Smooth muscle cell (in vitro differentiated cells): ENCODE data around the gene KCNJ1. TPM values are rescaled to one million over a fixed set of nuclear protein-coding genes. Genes with fewer than 3 reads are reported as not detected.

Experiments
- DNase-seq: peaks from one replicate; lab custom pipeline; 2025; ENCODE audit not compliant: unreplicated experiment; lab: John Stamatoyannopoulos, UW
- H2AFZ ChIP-seq: fragments of 200-600 bp; sonication (generic); 2 replicates; pipeline ENCODE4 v1.6.0; 2016; ENCODE audit warnings: antibody characterized with exemption, low read depth, mild to moderate bottlenecking
- H3F3A ChIP-seq: fragments of 200-600 bp; sonication (generic); 2 replicates; pipeline ENCODE4 v1.6.0; 2017; ENCODE audit warnings: antibody characterized with exemption, low read depth
- H3K27ac ChIP-seq: fragments of 200-600 bp; sonication (generic); 2 replicates; pipeline ENCODE4 v1.5.1; 2016; ENCODE audit warnings: low read depth, mild to moderate bottlenecking
- H3K27me3 ChIP-seq: fragments of 200-600 bp; sonication (generic); 2 replicates; pipeline ENCODE4 v1.6.1; 2016; ENCODE audit warnings: low read depth, mild to moderate bottlenecking
- H3K36me3 ChIP-seq: fragments of 200-600 bp; sonication (generic); 2 replicates; pipeline ENCODE4 v1.5.1; 2016; ENCODE audit warnings: low read depth
- H3K4me1 ChIP-seq: fragments of 200-600 bp; sonication (generic); 2 replicates; pipeline ENCODE4 v1.5.1; 2016; ENCODE audit warnings: low read depth
- H3K4me2 ChIP-seq: fragments of 200-600 bp; sonication (generic); 2 replicates; pipeline ENCODE4 v1.6.0; 2016; ENCODE audit warnings: mild to moderate bottlenecking
- H3K4me3 ChIP-seq: fragments of 200-600 bp; sonication (generic); 2 replicates; pipeline ENCODE4 v1.5.1; 2016; ENCODE audit warnings: mild to moderate bottlenecking
- H3K79me2 ChIP-seq: fragments of 200-600 bp; sonication (generic); 2 replicates; pipeline ENCODE4 v1.6.0; 2016; ENCODE audit warnings: low read depth, mild to moderate bottlenecking
- H3K9ac ChIP-seq: fragments of 200-600 bp; sonication (generic); 2 replicates; pipeline ENCODE4 v1.6.0; 2016; ENCODE audit warnings: low read depth
- H3K9me3 ChIP-seq: fragments of 200-600 bp; sonication (generic); replicated peaks from 2 replicates; pipeline ENCODE4 v1.5.1; 2016; ENCODE audit warnings: low read depth
- H4K20me1 ChIP-seq: fragments of 200-600 bp; sonication (generic); 2 replicates; pipeline ENCODE4 v1.6.0; 2016; ENCODE audit warnings: low read depth
- WGBS: methylation state at CpG from one replicate; pipeline ENCODE4 v1.1.7; 2016; ENCODE audit warnings: low lambda C conversion rate; 5-methylcytosine and 5-hydroxymethylcytosine counted together
- polyA plus RNA-seq: library from polyadenylated mRNA; unstranded; fragments of >200 nt; fragmentation: Nextera tagmentation; extraction: Ambion mirVana; gene quantifications from 2 replicates; pipeline ENCODE4 v1.2.1, GENCODE V29; 2016
- total RNA-seq: library from RNA; depleted of rRNA; stranded (reverse); fragments of >200 nt; gene quantifications from 2 replicates; pipeline ENCODE4 v1.2.3, GENCODE V29; 2014
- TF ChIP-seq, protein P1 (sequence below): fragments of 200-600 bp; sonication (generic); IDR thresholded peaks from 2 replicates; pipeline ENCODE4 v1.5.1; 2017; ENCODE audit warnings: borderline replicate concordance, mild to moderate bottlenecking, antibody characterized with exemption; ENCODE audit not compliant: insufficient read depth, poor library complexity, severe bottlenecking

Gene KCNJ1
- total and polyA plus RNA-seq, 2 experiments from 2014 or later: 0.99 TPM; not detected in 1

DNA sequence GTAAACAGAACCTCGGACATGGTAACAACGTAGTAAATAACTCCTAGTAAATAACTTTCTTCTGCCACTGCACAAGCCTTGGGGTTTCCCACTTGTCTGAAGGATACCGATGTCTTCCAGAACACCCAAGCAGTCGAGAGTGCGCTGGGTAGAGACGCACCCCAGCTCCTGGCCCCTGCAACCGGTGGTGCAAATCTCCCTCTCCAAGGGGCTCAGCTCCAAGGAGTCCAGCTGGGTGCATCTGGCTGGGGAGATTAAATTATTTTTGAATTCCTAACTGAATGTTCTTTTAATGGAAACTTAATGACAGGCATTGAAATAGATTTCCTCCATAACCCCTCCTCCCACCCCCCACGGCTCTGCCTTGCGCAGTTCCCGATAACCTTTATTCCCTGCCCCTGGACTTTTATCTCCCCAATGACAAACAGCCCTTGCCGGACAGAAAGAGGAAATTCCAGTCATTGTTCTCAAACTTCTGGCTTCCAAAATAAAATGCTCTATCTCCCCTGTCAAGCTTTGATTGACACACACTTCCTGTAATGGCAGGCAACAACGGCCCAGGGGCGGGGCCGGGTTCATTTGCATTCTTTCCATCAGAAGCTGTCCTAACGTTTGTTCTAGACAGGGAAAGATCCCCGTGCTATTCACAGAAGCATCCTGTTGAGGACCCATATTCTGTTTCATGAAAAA, 31.2 kb downstream of the KCNJ1 start:
- Histone ChIP-seq H3K4me2 (no peak overlapping the region), H3K9me3 (no peaks in the 10 kb centered on the region), H2AFZ (no peak overlapping the region), H3K79me2 (no peaks in the 10 kb centered on the region), H3F3A (no peaks in the 10 kb centered on the region), H3K27ac (no peak overlapping the region), H3K36me3 (no peaks in the 10 kb centered on the region), H4K20me1 (no peaks in the 10 kb centered on the region), H3K4me1 (no peaks in the 10 kb centered on the region), H3K4me3 (no peak overlapping the region), H3K9ac (no peak overlapping the region), H3K27me3 (no peaks in the 10 kb centered on the region)
- TF ChIP-seq, protein P1, sequence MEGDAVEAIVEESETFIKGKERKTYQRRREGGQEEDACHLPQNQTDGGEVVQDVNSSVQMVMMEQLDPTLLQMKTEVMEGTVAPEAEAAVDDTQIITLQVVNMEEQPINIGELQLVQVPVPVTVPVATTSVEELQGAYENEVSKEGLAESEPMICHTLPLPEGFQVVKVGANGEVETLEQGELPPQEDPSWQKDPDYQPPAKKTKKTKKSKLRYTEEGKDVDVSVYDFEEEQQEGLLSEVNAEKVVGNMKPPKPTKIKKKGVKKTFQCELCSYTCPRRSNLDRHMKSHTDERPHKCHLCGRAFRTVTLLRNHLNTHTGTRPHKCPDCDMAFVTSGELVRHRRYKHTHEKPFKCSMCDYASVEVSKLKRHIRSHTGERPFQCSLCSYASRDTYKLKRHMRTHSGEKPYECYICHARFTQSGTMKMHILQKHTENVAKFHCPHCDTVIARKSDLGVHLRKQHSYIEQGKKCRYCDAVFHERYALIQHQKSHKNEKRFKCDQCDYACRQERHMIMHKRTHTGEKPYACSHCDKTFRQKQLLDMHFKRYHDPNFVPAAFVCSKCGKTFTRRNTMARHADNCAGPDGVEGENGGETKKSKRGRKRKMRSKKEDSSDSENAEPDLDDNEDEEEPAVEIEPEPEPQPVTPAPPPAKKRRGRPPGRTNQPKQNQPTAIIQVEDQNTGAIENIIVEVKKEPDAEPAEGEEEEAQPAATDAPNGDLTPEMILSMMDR: no peak
- 37% methylated on average over 16 of the region's 16 CpGs for WGBS
- DNase-seq: no peak

DNA sequence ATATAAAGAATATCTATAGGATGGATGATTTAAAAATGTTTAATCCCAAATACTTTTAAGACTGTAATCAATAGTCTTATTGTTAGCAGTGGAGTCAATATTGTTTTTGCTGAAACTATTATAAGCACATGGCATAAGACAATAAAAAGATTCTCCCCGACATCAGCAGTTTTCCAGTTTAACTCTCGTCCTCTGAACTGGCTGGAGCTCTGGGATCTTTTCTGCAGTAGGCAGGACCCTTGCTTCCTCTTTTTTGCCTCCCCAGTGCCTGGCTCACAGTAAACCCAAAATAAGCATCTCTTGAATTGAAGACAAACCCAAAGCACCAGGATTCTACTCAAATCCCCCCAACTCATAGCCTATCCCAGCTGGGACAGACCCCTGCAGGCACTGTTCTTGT, 32.9 kb downstream of the KCNJ1 start:
- Histone ChIP-seq H4K20me1 (no peaks in the 10 kb centered on the region), H3K4me3 (no peak overlapping the region), H3K36me3 (no peaks in the 10 kb centered on the region), H3K4me1 (no peaks in the 10 kb centered on the region), H2AFZ (no peak overlapping the region), H3F3A (no peaks in the 10 kb centered on the region), H3K9me3 (no peaks in the 10 kb centered on the region), H3K79me2 (no peaks in the 10 kb centered on the region), H3K4me2 (no peak overlapping the region), H3K27ac (no peak overlapping the region), H3K27me3 (no peaks in the 10 kb centered on the region), H3K9ac (no peak overlapping the region)
- 93% methylated on average over 2 of the region's 2 CpGs for WGBS
- no peak for DNase-seq
- TF ChIP-seq, protein P1: no peak

DNA sequence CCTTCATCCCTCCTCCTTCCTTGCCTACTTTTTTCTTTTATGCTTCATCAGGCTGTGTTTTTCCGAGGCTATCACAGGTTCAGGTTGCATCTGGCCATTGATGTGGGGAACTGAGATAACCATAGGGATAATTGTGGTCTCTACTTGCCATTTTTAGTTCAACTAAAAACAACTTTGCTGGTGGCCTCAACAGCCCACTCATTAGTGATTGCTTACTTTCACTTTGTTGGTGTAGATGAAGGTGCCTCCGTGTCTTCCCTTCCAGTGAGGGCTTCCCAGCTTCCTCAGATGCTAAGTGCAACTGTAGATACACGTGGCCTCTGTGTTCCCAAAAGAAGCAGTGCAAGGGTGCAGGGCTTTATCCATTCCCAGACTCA, 35.0 kb downstream of the KCNJ1 start:
- H2AFZ ChIP-seq: no peak overlapping the region

More for the DNA sequence above, 35.0 kb downstream of the KCNJ1 start:
- H3K79me2 ChIP-seq: no peaks in the 10 kb centered on the region
- no peaks in the 10 kb centered on the region for H3K27me3 ChIP-seq
- WGBS: 61% methylated on average over 3 of the region's 3 CpGs
- DNase-seq: no peak
- H3K4me1 ChIP-seq: no peaks in the 10 kb centered on the region
- no peak overlapping the region for H3K4me3 ChIP-seq
- no peak overlapping the region for H3K27ac ChIP-seq
- no peaks in the 10 kb centered on the region for H3F3A ChIP-seq
- no peaks in the 10 kb centered on the region for H3K36me3 ChIP-seq
- H3K9me3 ChIP-seq: no peaks in the 10 kb centered on the region
- H3K9ac ChIP-seq: no peak overlapping the region
- H4K20me1 ChIP-seq: no peaks in the 10 kb centered on the region
- TF ChIP-seq, protein P1: no peak
- no peak overlapping the region for H3K4me2 ChIP-seq
